Measurements from ENCODE around the gene BRD7.

DNA sequence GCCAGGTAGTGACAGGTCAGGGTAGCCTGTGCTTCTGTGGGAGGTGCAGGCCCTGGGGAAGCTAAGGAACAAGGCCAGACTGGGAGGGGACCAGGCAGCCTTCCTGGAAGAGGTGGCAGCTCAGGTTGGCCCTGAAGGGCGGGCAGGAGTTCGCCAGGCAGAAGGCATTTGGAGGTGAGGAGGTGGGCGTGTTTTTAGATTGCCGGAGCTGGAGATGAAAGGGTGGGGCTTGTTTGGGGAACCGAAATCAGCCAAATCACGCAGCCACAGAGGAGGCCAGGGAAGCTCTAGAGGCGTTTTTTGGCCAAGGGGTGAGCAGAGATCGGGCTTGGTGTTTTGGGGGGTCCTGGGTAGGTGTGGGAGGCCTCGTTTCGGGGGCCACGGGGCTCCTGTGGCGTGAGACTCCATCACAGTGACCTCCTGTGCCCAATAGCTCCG lies 94.9 kb downstream of the BRD7 start:
- TF ChIP-seq, protein P1, sequence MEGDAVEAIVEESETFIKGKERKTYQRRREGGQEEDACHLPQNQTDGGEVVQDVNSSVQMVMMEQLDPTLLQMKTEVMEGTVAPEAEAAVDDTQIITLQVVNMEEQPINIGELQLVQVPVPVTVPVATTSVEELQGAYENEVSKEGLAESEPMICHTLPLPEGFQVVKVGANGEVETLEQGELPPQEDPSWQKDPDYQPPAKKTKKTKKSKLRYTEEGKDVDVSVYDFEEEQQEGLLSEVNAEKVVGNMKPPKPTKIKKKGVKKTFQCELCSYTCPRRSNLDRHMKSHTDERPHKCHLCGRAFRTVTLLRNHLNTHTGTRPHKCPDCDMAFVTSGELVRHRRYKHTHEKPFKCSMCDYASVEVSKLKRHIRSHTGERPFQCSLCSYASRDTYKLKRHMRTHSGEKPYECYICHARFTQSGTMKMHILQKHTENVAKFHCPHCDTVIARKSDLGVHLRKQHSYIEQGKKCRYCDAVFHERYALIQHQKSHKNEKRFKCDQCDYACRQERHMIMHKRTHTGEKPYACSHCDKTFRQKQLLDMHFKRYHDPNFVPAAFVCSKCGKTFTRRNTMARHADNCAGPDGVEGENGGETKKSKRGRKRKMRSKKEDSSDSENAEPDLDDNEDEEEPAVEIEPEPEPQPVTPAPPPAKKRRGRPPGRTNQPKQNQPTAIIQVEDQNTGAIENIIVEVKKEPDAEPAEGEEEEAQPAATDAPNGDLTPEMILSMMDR (IDR thresholded peaks at IDR 0.05 in 8 of 11, conservative IDR thresholded peaks at IDR 0.05 in 3 of 11), result no peak
- TF ChIP-seq POLR2A (IDR thresholded peaks at IDR 0.05) (no peak), POLR2AphosphoS5 (IDR thresholded peaks at IDR 0.05) (peak; percentile 50 to 58 (median 54))
